SK-N-SH (cell line): ENCODE measurements around the gene CTNNA3. TPM values are rescaled to one million over a fixed set of nuclear protein-coding genes. Genes with fewer than 3 reads are reported as not detected.

ENCODE experiments used
- CTCF ChIA-PET: fragments of 300-600, 350-600 bp; formaldehyde crosslinking; extraction: SDS; loops from one replicate; lab custom pipeline; 2021; lab: Yijun Ruan, JAX
- POLR2A ChIA-PET: fragments of 350-600 bp; sonication (Branson Sonifier 250); formaldehyde crosslinking; extraction: SDS; loops from one replicate; lab custom pipeline; 2020; ENCODE audit warnings: antibody characterized with exemption, inconsistent platforms; lab: Yijun Ruan, JAX
- DNase-seq: peaks from one replicate; pipeline ENCODE4 v3.0.0; 2012
- H2AFZ ChIP-seq: fragments of 200-600 bp; sonication (generic); 2 replicates; pipeline ENCODE4 v1.8.1; 2016; ENCODE audit warnings: antibody characterized with exemption, mild to moderate bottlenecking, low read depth
- H3F3A ChIP-seq: fragments of 200-600 bp; sonication (generic); replicated peaks from 2 replicates; pipeline ENCODE3; 2016; ENCODE audit warnings: antibody characterized with exemption, mild to moderate bottlenecking; ENCODE audit not compliant: insufficient read depth
- H3K27ac ChIP-seq, 2 experiments: fragments of 200-500 bp in 1 of 2; fragments of 200-600 bp in 1 of 2; sonication (Bioruptor generic) in 1 of 2; sonication (generic), shearing (Covaris generic) in 1 of 2; 2 replicates each; pipeline versions ENCODE4 v1.5.1 to v1.6.1; 2014 to 2016; ENCODE audit warnings: low read depth in 2 of 2, inconsistent platforms in 1 of 2, low read length in 1 of 2, mild to moderate bottlenecking in 1 of 2, mixed read lengths in 1 of 2
- H3K27me3 ChIP-seq: fragments of 200-600 bp; sonication (generic), shearing (Covaris generic); 2 replicates; pipeline ENCODE4 v1.6.1; 2016; ENCODE audit warnings: mixed run types; ENCODE audit not compliant: insufficient read depth
- H3K36me3 ChIP-seq, 2 experiments: fragments of 200-500 bp in 1 of 2; fragments of 200-600 bp in 1 of 2; sonication (Bioruptor generic) in 1 of 2; sonication (generic) in 1 of 2; replicated peaks in 1 of 2; 2 replicates each; pipeline versions ENCODE3 to v1.5.1; 2014 to 2016; ENCODE audit warnings: low read length in 1 of 2, mild to moderate bottlenecking in 1 of 2; ENCODE audit not compliant: insufficient read depth in 2 of 2, control insufficient read depth in 1 of 2
- H3K4me1 ChIP-seq, 2 experiments: fragments of 200-500 bp in 1 of 2; fragments of 200-600 bp in 1 of 2; sonication (Bioruptor generic) in 1 of 2; sonication (generic), shearing (Covaris generic) in 1 of 2; 2 replicates each; pipeline versions ENCODE4 v1.5.1 to v1.6.1; 2014 to 2016; ENCODE audit warnings: low read depth in 1 of 2, low read length in 1 of 2, mixed run types in 1 of 2; ENCODE audit not compliant: insufficient read depth in 2 of 2, control insufficient read depth in 1 of 2
- H3K4me2 ChIP-seq: fragments of 200-600 bp; sonication (generic), shearing (Covaris generic); 2 replicates; pipeline ENCODE4 v1.6.1; 2017; ENCODE audit warnings: mixed run types
- H3K4me3 ChIP-seq, 2 experiments: fragments of 200-500 bp in 1 of 2; fragments of 200-600 bp in 1 of 2; sonication (Bioruptor generic) in 1 of 2; sonication (generic), shearing (Covaris generic) in 1 of 2; 2 replicates each; pipeline versions ENCODE4 v1.5.1 to v1.8.1; 2014 to 2016; ENCODE audit warnings: low read depth in 2 of 2, inconsistent platforms in 1 of 2, low read length in 1 of 2, mild to moderate bottlenecking in 1 of 2, mixed read lengths in 1 of 2, moderate library complexity in 1 of 2
- H3K79me2 ChIP-seq: fragments of 200-600 bp; sonication (generic); 2 replicates; pipeline ENCODE4 v1.8.1; 2017; ENCODE audit warnings: mild to moderate bottlenecking; ENCODE audit not compliant: insufficient read depth
- H3K9ac ChIP-seq: fragments of 200-600 bp; sonication (generic); 2 replicates; pipeline ENCODE4 v1.6.1; 2017; ENCODE audit warnings: mixed run types
- H3K9me2 ChIP-seq: fragments of 200-600 bp; sonication (generic); 2 replicates; pipeline ENCODE4 v1.6.1; 2017; ENCODE audit warnings: mixed run types
- H3K9me3 ChIP-seq: fragments of 200-600 bp; sonication (generic); 2 replicates; pipeline ENCODE4 v1.6.1; 2017; ENCODE audit warnings: mixed run types, mild to moderate bottlenecking, moderate library complexity
- H4K20me1 ChIP-seq: fragments of 200-600 bp; sonication (generic); 2 replicates; pipeline ENCODE4 v1.6.1; 2017; ENCODE audit warnings: mild to moderate bottlenecking, mixed run types; ENCODE audit not compliant: insufficient read depth
- CHD2 ChIP-seq: fragments of 150-350 bp; IDR thresholded peaks from 2 replicates; pipeline ENCODE4 v1.6.1; 2018; ENCODE audit warnings: low read length; ENCODE audit not compliant: partially characterized antibody
- EP300 ChIP-seq, 2 experiments: IDR thresholded peaks; 2 replicates each; pipeline versions ENCODE4 v1.4.0 to v1.6.1; 2012; ENCODE audit warnings: borderline replicate concordance in 1 of 2, low read depth in 1 of 2, low read length in 1 of 2
- FOSL2 ChIP-seq: IDR thresholded peaks from 2 replicates; pipeline ENCODE4 v1.4.0; 2012; ENCODE audit warnings: low read depth, mild to moderate bottlenecking, moderate library complexity, borderline replicate concordance
- FOXJ3 ChIP-seq: sonication (generic); formaldehyde crosslinking; IDR thresholded peaks from 2 replicates; pipeline ENCODE4 v1.5.1; 2020; ENCODE audit warnings: mild to moderate bottlenecking, missing genetic modification reagents
- GABPA ChIP-seq: IDR thresholded peaks from 2 replicates; pipeline ENCODE4 v1.4.0; 2012; ENCODE audit warnings: low read depth, mild to moderate bottlenecking
- GATA2 ChIP-seq: sonication (generic); formaldehyde crosslinking; IDR thresholded peaks from 2 replicates; pipeline ENCODE4 v1.5.0; 2020; ENCODE audit warnings: mild to moderate bottlenecking, missing genetic modification reagents
- IRF3 ChIP-seq: fragments of 150-350 bp; IDR thresholded peaks from 2 replicates; pipeline ENCODE4 v1.6.1; 2016; ENCODE audit warnings: mild to moderate bottlenecking, low read depth, low read length
- JUND ChIP-seq: IDR thresholded peaks from 2 replicates; pipeline ENCODE4 v1.4.0; 2012
- MAX ChIP-seq: IDR thresholded peaks from 2 replicates; pipeline ENCODE4 v1.4.0; 2012; ENCODE audit warnings: low read depth
- MXI1 ChIP-seq: IDR thresholded peaks from 2 replicates; pipeline ENCODE4 v1.6.1; 2012; ENCODE audit warnings: mild to moderate bottlenecking, low read depth, low read length, improper control_type of control experiment
- PBX3 ChIP-seq: IDR thresholded peaks from 2 replicates; pipeline ENCODE4; 2012
- POLR2AphosphoS5 ChIP-seq: IDR thresholded peaks from 2 replicates; pipeline ENCODE4 v1.6.1; 2012; ENCODE audit warnings: low read depth, low read length
- RCOR1 ChIP-seq: fragments of 150-350 bp; IDR thresholded peaks from 2 replicates; pipeline ENCODE4 v1.6.1; 2017; ENCODE audit warnings: antibody characterized with exemption, low read length
- RFX5 ChIP-seq: IDR thresholded peaks from 2 replicates; pipeline ENCODE4 v1.6.1; 2012; ENCODE audit warnings: mild to moderate bottlenecking, improper control_type of control experiment, low read length
- RXRA ChIP-seq: IDR thresholded peaks from 2 replicates; pipeline ENCODE4 v1.4.0; 2012; ENCODE audit warnings: low read depth, mild to moderate bottlenecking, borderline replicate concordance
- SIN3A ChIP-seq: IDR thresholded peaks from 2 replicates; pipeline ENCODE4 v1.6.1; 2012; ENCODE audit warnings: low read depth, mild to moderate bottlenecking, low read length, moderate library complexity, borderline replicate concordance
- SMC3 ChIP-seq: IDR thresholded peaks from 2 replicates; pipeline ENCODE4 v1.6.1; 2012; ENCODE audit warnings: low read depth, low read length, improper control_type of control experiment
- TAF1 ChIP-seq: IDR thresholded peaks from 2 replicates; pipeline ENCODE4 v1.6.1; 2012; ENCODE audit warnings: low read depth, mild to moderate bottlenecking, low read length, moderate library complexity, borderline replicate concordance
- TCF12 ChIP-seq: IDR thresholded peaks from 2 replicates; pipeline ENCODE4 v1.4.0; 2012
- TEAD4 ChIP-seq: IDR thresholded peaks from 2 replicates; pipeline ENCODE4 v1.4.0; 2012; ENCODE audit warnings: mild to moderate bottlenecking, borderline replicate concordance; ENCODE audit not compliant: insufficient read depth
- WGBS: methylation state at CpG from one replicate; pipeline ENCODE4 v1.1.6; 2017; ENCODE audit warnings: low lambda C conversion rate; 5-methylcytosine and 5-hydroxymethylcytosine counted together
- polyA plus RNA-seq, 3 experiments: library from polyadenylated mRNA; depleted of rRNA; stranded (reverse); fragments of >200 nt; gene quantifications; 2 replicates each; pipeline ENCODE4 v1.2.3, GENCODE V29; 2012

The CTNNA3 gene
- polyA plus RNA-seq, 1 of the 3 experiments (the other 2 are of a cell fraction): not detected

- Histone ChIP-seq H3K4me3 (no peak overlapping the region), H3K4me1 (no peaks in the 10 kb centered on the region), H3K9me2 (no peaks in the 10 kb centered on the region), H3K27ac (no peak overlapping the region), H4K20me1 (no peaks in the 10 kb centered on the region), H3K79me2 (no peaks in the 10 kb centered on the region), H2AFZ (no peak overlapping the region), H3K36me3 (no peaks in the 10 kb centered on the region), H3F3A (no peaks in the 10 kb centered on the region), H3K27me3 (no peaks in the 10 kb centered on the region), H3K9ac (no peak overlapping the region), H3K4me2 (no peak overlapping the region), H3K9me3 (no peaks in the 10 kb centered on the region)
- TF ChIP-seq POLR2AphosphoS5 (no peak), TEAD4 (no peak), CHD2 (no peak), FOXJ3 (CRISPR knock-in tag) (no peak), MAX (no peak), IRF3 (no peak), RFX5 (no peak), SIN3A (no peak), SMC3 (no peak), GATA2 (CRISPR knock-in tag) (no peak), MXI1 (no peak), RXRA (no peak), TCF12 (no peak), PBX3 (no peak), JUND (no peak)
- CTCF ChIA-PET: interaction anchor here (1.1 kb wide), 1 partner anchor 22 kb away, joined by 3 read pairs; no protein-coding TSS in a partner anchor
- WGBS: 0% methylated on average over 3 of the region's 3 CpGs
- POLR2A ChIA-PET: no interaction called here
- no peak for DNase-seq
Observed at GRCh38 chr10:66564287-66564686, 1131.7 kb downstream of the CTNNA3 start.

GRCh38 chr10:66555061-66555460 is 1140.9 kb downstream of the CTNNA3 start:
- no peak overlapping the region for H3K4me3 ChIP-seq
- no peaks in the 10 kb centered on the region for H3K79me2 ChIP-seq
- no peaks in the 10 kb centered on the region for H3K9me2 ChIP-seq
- H4K20me1 ChIP-seq: no peaks in the 10 kb centered on the region
- no peak overlapping the region for H3K4me2 ChIP-seq
- H3K4me1 ChIP-seq: no peaks in the 10 kb centered on the region
- no peaks in the 10 kb centered on the region for H3K36me3 ChIP-seq
- 0% methylated on average over 2 of the region's 2 CpGs for WGBS
- H3K27me3 ChIP-seq: no peaks in the 10 kb centered on the region
- ChIA-PET POLR2A (no interaction called here), CTCF (interaction anchor here (0.7 kb wide), 1 partner anchor 21 kb away, joined by 3 read pairs; no protein-coding TSS in a partner anchor)
- no peaks in the 10 kb centered on the region for H3K9me3 ChIP-seq
- H3K9ac ChIP-seq: no peak overlapping the region
- no peak overlapping the region for H2AFZ ChIP-seq
- no peaks in the 10 kb centered on the region for H3F3A ChIP-seq
- H3K27ac ChIP-seq: no peak overlapping the region
- DNase-seq: no peak
- TF ChIP-seq FOSL2 (no peak), EP300 (IDR thresholded peaks at IDR 0.05; ENCODE audit: borderline replicate concordance in 1 of 2, low read depth in 1 of 2, low read length in 1 of 2) (no peak), IRF3 (no peak), GABPA (no peak), MXI1 (no peak), POLR2AphosphoS5 (no peak), TAF1 (no peak), RXRA (no peak), TEAD4 (no peak), PBX3 (no peak), RCOR1 (no peak), RFX5 (no peak)
